ES-I3 (cell line): ENCODE data around the gene ATP6V0E2.

Experiments used
- H3K36me3 ChIP-seq: 2 replicates; pipeline ENCODE4 v1.6.1; 2013; ENCODE audit warnings: mild to moderate bottlenecking, low read length, control low read depth, moderate library complexity; ENCODE audit not compliant: insufficient read depth
- H3K4me1 ChIP-seq: 2 replicates; pipeline ENCODE4 v1.6.1; 2013; ENCODE audit warnings: mild to moderate bottlenecking, control low read depth, low read length; ENCODE audit not compliant: insufficient read depth
- H3K9ac ChIP-seq: 2 replicates; pipeline ENCODE4 v1.6.1; 2013; ENCODE audit warnings: low read depth, mild to moderate bottlenecking, low read length, moderate library complexity
- H3K9me3 ChIP-seq: 2 replicates; pipeline ENCODE4 v1.6.1; 2013; ENCODE audit warnings: mild to moderate bottlenecking, low read length, moderate library complexity; ENCODE audit not compliant: control insufficient read depth, insufficient read depth

ATP6V0E2 gene

DNA sequence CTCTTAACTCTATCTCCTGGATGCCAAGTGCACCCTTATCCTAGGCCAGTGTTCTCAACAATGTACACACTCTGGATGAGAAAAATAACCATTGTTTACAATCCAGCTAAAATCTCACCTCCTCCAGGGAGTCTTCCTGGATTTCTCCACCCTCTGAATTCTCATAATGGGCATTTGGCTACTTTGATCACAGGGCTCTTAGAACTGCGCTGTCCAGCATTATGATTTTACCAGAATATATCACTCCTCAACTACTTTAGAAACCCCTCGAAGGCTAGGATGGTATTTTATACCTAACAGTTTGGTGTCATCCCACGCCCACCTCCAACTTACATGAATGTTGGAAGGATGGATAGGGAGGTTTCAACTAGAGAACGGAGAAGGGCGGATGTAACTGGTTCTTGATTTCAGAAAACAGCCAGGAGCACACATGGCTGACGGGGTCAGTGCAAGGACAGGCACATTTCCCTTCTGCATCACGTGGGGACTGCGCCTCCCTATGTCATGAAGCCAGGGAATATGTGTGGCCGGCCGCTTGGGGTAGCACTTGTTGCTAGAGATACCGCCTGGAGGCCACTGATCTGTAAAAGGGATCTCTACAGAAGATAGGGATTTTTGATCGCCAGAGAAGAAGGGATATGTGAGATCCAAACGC is 1.2 kb upstream of the ATP6V0E2 start:
- peaks cover 5% of the 10 kb centered on the region; the same call in 1 of the 2 replicates for H3K4me1 ChIP-seq
- H3K36me3 ChIP-seq = no peaks in the 10 kb centered on the region
- H3K9me3 ChIP-seq = no peaks in the 10 kb centered on the region
- peak overlapping the region; percentile 82 for H3K9ac ChIP-seq

DNA sequence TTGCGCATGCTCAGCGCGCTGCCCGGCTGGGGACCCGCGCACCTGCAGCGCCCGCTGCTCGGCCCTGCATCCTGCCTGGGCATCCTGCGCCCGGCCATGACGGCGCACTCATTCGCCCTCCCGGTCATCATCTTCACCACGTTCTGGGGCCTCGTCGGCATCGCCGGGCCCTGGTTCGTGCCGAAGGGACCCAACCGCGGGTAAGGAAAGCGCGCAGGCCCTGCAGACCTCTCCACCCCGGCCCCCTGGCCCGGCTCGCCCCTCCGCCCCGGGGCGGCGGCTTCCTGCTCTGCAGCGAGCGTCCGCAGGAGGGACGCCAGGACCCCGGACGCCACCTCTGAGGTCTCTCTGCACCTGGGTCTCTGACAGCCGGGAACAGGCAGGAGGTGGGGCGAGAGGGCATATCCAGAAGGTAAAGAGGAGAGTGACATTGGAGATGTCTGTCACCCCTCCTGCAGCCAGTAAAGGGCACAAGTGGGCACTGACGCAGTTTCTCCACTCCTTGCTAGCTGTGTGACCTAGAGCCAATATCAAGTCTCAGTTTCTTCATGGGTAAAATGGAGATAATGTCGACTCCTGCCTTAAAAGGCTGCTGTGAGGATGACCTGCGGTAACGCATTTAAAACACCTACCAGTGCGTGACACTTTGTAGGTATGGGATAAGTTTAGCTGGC is 338 bp downstream of the ATP6V0E2 start:
- Histone ChIP-seq H3K9me3 (no peaks in the 10 kb centered on the region), H3K4me1 (peaks cover 5% of the 10 kb centered on the region; the same call in 1 of the 2 replicates), H3K9ac (peak overlapping the region; percentile 82; the same call in 1 of the 2 replicates), H3K36me3 (no peaks in the 10 kb centered on the region)

DNA sequence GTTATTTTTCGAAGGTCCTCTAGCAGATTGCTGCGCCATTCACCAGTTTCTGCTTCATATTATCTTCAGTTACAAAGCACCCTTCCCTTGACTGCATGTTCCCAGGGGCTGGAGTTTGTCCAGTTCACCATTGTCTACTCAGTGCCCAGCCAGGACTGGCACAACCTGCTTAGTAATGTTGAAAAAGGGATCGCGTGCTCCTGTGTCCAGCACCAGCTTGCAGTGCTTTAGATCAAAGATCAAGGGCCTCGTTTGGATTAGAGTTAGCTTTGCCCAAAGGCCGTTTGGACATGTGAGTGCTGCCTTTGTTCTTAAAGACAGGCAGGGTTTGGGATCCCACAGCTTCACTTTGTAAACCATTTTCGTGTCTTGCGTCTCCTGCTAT is 867 bp downstream of the ATP6V0E2 start:
- Histone ChIP-seq H3K36me3 (no peaks in the 10 kb centered on the region), H3K9me3 (no peaks in the 10 kb centered on the region), H3K4me1 (peaks cover 5% of the 10 kb centered on the region; the same call in 1 of the 2 replicates), H3K9ac (peak overlapping the region; percentile 82; the same call in 1 of the 2 replicates)

DNA sequence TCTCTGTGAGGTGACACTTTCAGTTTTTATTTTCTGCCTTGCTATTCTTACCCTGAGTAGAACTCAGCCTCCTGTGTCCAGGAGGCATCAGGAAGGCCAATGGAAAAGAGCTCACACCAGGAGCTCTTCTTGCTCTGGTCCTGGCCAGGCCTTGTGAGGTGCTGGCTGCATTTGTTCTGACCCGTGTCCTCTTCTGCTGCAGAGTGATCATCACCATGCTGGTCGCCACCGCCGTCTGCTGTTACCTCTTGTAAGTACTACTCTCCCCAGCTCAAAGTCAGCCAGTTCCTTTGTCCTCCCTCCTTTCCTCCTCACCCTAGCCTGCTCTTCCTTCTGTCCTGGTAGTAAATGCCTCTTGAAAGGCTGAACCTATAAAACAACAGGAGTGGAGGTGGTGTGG is 1.6 kb downstream of the ATP6V0E2 start:
- no peaks in the 10 kb centered on the region for H3K36me3 ChIP-seq

DNA sequence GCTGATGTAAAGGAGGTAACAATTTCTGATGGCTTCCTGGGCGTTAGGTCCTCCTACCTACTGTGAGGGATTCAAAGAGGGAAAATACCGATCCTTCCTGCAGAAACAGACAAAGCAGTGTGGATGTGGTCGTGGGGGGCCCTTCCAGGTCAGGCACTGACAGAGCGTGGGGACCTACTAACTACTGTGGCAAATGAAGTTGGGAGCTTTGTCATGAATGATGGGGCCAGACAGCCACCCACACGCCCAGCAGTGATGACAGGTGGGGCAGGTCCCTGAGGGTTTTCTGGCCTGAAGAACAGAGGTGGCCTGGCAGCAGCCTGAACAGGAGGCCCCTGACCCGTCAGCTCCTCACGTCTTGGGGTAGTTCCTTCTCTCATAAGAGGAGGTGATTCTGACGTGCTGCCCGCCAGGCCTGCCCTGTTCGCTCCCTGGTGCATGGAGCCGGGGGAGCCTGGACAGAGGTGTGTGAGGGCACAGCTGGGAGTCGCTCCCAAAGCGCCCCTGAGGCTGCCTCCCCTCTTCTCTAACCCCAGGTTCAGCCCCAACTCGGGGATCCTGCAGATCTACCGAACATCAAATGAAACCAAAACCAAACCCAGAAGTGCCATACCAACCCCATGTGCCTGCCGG is 4.2 kb downstream of the ATP6V0E2 start:
- peaks cover 5% of the 10 kb centered on the region; the same call in 1 of the 2 replicates for H3K4me1 ChIP-seq
- H3K9me3 ChIP-seq = no peaks in the 10 kb centered on the region

More for the DNA sequence above, 1.6 kb downstream of the ATP6V0E2 start:
- Histone ChIP-seq H3K9ac (no peak overlapping the region), H3K9me3 (no peaks in the 10 kb centered on the region), H3K4me1 (peaks cover 5% of the 10 kb centered on the region; the same call in 1 of the 2 replicates)

DNA sequence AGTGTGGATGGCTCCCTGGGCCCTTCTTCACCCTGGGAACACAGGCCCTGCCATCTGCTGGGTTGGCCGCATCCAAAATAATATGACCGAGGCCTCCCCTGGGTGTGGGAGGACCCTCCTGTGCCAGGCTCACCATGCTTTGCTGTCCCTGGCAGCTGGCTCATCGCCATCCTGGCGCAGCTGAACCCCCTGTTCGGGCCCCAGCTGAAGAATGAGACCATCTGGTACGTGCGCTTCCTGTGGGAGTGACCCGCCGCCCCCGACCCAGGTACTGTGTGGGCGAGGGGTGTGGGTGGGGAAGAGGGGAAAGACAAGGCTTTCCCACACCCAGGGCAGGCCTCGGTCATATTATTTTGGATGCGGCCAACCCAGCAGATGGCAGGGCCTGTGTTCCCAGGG is 4.8 kb downstream of the ATP6V0E2 start:
- peaks cover 5% of the 10 kb centered on the region; the same call in 1 of the 2 replicates for H3K4me1 ChIP-seq
- no peak overlapping the region for H3K9ac ChIP-seq
- no peaks in the 10 kb centered on the region for H3K36me3 ChIP-seq
- no peaks in the 10 kb centered on the region for H3K9me3 ChIP-seq

More for the DNA sequence above, 4.2 kb downstream of the ATP6V0E2 start:
- H3K9ac ChIP-seq = no peak overlapping the region
- no peaks in the 10 kb centered on the region for H3K36me3 ChIP-seq

DNA sequence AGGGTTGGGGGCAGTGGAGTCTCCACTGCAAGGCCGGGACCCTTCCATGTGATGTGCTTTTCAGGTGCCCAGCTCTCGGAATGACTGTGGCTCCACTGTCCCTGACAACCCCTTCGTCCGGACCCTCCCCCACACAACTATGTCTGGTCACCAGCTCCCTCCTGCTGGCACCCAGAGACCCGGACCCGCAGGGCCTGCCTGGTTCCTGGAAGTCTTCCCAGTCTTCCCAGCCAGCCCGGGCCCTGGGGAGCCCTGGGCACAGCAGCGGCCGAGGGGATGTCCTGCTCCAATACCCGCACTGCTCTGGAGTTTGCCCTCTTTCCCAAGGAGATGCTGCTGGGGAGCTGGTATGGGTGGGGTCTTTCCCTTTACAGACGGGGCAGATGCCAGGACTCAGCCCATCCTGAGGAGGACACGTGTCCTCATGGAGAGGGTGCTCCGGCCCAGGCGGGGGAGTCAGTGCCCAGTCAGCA is 5.5 kb downstream of the ATP6V0E2 start:
- no peaks in the 10 kb centered on the region for H3K36me3 ChIP-seq
- H3K9me3 ChIP-seq = no peaks in the 10 kb centered on the region
- H3K9ac ChIP-seq = no peak overlapping the region
- peaks cover 5% of the 10 kb centered on the region; the same call in 1 of the 2 replicates for H3K4me1 ChIP-seq

DNA sequence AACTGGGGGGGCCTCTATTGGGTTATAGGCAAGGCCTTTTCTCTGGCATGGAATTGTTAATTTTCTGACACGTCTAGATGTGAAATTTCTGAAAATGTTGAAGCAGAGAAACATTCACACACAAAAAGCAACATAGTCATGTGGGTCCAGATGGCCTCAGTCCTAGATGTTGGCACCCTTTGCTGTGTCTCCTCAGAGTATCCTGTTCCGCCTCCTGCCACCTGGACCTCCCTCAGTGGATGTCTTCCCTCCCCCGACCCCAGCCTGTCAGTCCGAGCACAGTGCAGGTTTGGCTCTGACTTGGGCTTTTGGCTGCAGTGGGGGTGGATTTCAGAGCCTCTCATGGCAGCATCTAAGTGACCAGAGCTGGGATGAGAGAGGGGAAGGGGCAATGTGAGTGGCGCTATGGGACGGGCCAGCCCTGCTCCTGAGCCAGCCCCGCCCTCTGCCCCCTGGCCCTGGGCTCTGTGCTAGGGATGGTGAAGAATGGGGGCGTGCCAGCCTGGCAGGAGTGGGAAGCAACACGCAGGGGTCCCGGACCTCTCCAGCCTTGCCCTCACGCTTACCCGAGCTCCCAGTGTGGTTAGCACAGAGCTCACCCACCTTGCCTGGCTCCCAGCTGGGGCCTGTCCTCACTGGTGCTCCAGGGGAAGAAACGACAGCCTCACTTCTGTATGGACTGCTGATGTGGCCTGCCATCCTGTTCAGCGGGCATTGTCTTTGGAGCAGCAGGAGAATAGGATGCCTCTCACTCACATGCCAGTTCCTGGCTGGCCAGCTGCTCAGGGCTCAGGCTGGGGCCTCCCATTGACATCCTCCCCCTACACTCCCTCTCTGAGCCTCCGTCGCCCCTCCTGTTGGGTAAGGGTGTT is 6.2 kb downstream of the ATP6V0E2 start:
- Histone ChIP-seq H3K9ac (no peak overlapping the region), H3K36me3 (no peaks in the 10 kb centered on the region), H3K9me3 (no peaks in the 10 kb centered on the region), H3K4me1 (0 out of 2 replicates have a peak, but pooled peaks cover 2% of the 10 kb centered on the region)

DNA sequence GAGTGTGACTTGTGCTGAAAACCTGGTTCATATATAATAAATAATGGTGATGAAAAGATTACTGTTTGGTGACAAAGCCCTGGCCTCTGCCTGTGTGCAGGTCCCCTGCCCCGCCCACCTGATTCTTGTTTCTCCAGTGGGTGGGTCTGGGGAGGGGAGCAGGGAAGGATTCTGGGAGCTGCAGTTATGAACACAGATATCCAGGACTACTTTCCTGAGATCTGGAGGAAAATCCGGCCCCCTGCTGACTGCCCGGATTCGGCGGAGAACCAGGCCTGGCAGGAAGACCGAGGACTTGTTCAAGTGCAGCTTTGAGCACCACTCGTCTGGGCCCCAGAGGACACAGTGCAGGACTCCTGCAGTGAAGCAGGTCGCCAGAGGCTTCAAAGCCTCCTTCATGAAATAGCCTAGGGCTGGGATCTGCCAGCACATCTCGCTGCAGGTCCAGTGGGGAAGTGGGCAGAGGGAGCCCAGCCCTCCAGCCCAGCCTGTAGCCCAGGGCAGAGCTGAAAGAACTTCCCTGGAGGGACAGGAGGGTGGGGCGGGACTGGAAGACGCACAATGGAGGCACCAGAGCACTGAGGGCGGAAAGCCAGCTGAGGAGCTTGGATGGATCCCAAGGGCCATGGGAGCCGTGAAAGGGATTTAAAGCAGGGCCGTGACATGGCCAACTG is 7.0 kb downstream of the ATP6V0E2 start:
- Histone ChIP-seq H3K4me1 (peaks cover 9% of the 10 kb centered on the region), H3K9ac (no peak overlapping the region), H3K9me3 (no peaks in the 10 kb centered on the region), H3K36me3 (no peaks in the 10 kb centered on the region)

DNA sequence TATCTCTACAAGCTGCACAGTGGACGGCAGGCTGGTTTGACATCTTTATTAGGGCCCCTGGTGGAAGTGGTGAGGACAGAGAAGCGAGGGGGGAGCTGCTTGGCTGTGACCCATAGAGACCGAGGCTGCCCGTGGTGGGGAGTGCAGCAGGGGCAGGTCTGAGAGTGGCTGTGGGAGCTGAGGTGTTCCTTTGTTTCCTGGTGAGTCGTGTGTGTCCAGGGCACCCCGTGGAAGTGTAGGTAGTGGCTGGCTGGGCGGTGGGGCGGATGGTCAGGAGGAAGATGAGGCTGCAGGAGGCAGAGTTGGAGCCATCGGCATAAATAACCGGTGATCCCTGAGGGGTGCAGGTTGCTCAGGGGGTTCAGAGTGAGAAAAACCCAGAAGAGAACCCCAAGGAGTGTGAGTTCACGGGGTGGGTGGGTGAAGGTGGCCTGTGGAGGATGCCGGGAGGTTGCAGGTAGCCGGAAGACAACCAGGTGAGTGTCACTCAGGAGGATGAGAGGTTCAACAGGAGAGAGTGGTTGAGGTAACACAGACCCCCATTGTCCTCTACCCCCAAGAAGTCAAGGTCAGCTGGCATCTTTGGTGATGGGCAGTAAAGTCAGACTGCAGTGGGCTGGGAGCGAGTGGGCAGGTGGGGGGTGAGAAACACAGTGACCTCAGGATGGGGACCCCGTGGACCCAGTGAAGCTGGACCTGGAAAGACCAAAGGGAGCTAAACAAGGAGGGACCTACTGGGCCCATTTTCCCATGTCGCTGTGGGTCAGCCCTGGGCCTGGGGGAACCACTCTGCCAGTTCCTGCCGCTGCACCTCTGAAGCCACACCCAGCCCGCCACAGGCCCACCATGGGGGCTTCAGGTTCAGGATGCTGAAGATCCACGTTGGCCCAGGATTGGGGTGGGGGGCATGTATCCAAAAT is 7.8 kb downstream of the ATP6V0E2 start:
- Histone ChIP-seq H3K4me1 (peaks cover 13% of the 10 kb centered on the region), H3K36me3 (no peaks in the 10 kb centered on the region)

DNA sequence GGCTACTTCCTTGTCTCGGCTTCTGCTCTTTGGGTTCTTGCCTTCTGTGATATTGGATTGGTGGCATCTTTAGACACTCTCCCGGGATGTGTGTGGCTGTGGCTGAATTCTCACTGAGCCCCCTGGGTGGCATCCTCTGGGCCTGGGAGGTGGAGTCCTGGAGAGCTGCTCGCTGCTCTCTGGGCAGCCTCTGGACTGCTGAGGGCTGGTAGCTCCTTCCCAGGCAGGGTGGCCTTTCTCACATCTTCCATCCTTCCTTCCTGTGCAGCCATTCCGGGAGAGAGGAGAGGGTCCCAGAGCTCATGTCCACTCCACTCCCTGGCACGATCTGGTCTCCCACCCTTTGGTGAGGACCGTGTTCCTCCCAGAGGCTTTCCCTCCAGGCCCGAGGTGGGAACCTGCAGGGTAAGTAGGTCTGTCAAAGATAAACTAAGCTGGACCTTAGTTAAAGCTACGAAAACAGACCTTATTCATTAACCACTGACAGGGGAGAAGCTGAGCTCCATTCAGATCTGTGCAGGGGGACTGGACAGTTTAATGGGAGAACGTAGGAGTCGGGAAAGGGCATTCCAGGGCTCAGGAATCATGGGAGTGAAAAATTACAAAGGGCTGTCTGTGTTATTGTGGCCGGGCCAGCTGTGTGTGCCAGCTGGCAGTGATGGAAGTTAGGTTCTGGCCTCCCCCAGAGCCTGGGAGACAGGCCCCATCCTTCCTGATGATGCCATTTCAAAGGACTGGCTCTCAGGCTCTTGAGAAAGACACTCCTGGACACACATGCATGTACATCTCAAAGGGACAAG is 8.7 kb downstream of the ATP6V0E2 start:
- no peak overlapping the region for H3K9ac ChIP-seq
- H3K4me1 ChIP-seq = peaks cover 13% of the 10 kb centered on the region
- no peaks in the 10 kb centered on the region for H3K36me3 ChIP-seq
- H3K9me3 ChIP-seq = no peaks in the 10 kb centered on the region

More for the DNA sequence above, 7.8 kb downstream of the ATP6V0E2 start:
- H3K9me3 ChIP-seq = no peaks in the 10 kb centered on the region
- H3K9ac ChIP-seq = no peak overlapping the region

DNA sequence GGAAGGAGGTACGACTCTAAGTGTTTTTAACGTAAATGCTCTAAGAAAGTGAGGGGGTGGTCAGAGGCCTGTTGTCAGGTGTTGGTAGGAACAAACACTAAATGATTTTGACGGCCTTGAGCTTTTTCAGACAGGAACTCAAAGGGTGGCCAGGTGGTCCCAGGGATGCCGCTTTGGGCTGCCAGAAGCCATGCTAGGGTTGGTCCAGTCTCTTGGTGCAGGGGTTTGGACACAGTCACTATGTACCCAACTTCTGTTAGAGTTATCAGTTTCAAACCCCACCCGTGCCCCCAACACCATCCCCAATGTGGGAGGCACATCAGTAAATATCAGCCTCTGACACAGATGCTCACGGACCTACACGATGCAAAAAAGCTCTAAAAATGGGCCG is 9.3 kb downstream of the ATP6V0E2 start:
- Histone ChIP-seq H3K4me1 (peaks cover 13% of the 10 kb centered on the region), H3K9me3 (no peaks in the 10 kb centered on the region), H3K36me3 (no peaks in the 10 kb centered on the region), H3K9ac (no peak overlapping the region)
